ENCODE measurements around the gene SRSF8.
"Not testable (repeated sequence)": the region's sequence is repeated elsewhere in the genome, so short reads cannot be mapped to it uniquely, and the experiment has no call there.

Gene SRSF8

DNA sequence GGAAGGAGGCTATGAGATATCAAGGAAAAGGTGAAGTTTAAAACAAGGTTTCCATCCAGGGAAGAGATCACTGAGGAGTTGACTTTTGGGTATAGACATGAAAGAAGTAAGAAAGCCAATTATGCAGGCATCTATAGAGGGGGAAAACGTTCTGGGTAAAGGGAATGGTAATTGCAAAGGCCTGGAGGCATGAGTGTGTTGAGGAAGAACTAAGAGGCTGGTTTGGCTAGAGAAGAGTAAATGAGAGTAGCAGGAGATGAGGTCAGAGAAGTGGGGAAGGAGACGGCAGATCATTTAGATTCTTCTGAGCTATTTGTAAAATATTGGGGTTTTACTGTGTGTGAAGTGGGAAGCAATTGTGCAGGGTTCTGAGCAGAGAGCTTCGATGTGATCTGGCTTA lies 30.5 kb downstream of the SRSF8 start:
- no peak for DNase-seq (ENCODE audit: low read depth)

DNA sequence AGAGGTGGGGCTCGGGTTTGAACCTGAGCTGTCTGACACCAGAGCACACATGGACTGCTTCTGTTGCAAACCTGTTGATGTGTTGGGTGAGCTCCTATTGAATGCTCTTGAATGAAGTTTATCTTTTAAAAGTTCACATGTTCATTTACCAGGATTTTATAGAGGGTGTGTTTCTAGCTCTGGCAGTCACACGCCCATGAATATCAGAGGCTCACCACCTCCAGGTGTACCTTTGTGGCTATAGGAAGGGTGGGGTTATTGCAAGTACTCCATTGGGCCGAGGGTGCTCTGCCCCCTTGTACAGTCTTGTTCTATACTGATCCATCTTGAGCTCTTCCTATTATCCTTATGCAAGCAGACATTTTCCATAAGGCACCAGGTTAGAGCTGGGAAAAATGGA lies 32.1 kb downstream of the SRSF8 start:
- no peak for DNase-seq (ENCODE audit: low read depth)

DNA sequence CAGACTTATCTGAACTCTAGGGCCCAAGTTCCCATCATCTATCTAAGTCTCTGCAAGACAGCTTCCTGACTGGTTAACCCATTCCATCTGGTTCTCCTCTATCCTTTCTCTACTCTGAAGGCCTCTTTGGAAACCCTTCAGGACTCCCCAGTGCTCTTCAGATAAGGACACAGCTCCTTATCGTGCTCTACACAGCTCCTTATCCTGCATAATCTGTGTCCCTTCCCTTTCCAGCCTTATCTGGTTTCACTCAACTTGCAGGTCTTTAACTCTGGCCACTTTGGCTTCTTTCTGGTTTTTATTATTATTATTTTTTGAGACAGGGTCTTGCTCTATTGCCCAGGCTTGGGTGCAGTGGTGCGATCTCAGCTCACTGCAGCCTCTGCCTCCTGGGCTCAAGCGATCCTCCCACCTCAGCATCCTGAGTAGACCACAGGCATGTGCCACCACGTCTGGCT lies 33.5 kb downstream of the SRSF8 start:
- no peak for DNase-seq (ENCODE audit: low read depth)

DNA sequence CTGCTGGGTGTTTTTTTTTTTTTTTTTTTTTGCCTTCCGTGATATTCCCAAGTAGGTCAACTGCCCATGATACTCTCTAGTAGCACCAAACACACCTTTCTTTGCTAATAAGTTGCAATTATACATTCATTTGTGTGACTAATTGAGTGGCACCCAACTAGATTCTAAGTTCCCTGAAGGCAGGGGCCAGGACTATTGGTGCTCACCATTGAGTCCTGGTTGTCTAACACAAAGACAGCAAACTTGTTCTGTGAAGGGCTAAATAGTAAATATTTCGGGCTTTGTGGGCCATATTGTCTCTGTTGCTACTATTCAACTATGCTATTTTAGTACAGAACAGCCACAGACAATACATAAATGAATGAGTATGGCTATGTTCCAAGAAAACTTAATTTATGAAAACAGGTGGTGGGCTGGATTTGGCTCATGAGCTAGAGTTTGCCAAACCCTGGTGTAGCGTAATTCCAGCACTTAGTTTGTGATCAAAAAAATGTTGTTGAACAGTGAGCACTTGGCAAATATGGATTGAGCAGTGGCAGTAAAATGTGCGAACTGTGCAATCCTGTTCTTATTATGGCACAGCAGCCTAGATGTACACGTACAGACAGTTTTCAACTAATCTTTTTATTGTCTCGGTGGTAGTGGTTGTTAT lies 34.3 kb downstream of the SRSF8 start:
- DNase-seq (ENCODE audit: low read depth), result no peak

DNA sequence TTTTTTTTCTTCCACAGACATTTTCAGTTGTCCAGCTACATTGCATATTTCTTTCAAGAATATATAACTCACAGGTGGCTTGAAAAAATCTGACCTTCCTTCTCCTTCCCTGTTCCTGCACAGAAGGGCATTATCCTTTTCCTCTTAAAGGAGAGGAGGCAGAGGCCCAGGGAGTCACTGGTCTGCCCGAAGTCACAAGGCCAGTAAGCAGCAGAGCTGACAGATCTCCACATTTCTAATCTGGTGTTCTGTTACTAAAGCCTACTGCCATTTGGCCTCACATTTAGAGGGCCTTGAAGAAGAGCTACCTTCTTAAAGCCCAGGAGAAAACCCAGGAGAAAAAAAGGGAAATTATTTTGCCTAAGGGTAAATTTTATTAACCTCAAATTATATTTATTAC lies 35.2 kb downstream of the SRSF8 start:
- DNase-seq (ENCODE audit: low read depth), result no peak

DNA sequence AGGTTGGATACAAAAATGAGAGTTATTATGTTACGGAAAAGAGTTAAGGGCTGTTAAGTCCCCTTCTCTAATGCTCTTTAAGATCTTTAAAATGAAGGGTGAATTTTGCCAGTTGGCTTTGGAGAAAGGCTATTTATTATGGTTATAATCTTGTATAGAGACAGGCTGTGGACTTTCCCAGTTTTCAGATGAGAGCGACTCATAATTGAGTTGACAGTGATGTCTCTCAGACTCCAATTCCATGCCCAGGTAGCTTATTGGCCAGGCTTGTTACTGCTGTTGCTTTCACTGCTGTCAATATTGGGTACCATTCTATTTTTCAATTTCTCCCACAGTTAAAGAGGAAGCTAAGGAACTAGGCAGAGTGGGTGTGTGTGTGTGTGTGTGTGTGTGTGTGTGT lies 36.0 kb downstream of the SRSF8 start:
- DNase-seq (ENCODE audit: low read depth), result no peak

DNA sequence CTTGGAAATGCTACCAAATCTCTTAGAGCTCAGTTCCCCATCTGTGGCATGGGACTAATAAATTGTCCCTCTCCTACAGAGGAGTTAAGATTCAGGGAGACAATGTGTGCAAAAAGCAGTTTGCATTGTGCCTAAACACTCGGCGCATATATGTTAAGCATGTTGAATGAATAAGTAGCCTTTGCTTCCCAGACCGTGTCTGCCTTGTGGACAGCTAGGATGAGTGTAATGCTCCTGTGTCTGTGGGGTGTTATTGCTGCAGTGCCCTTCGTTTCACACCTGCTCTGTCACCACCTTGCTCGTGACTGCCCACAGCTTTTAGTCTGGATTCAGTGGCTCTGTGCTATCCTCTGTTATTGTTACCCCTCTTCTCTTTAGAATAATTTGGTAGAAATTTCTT lies 37.0 kb downstream of the SRSF8 start:
- no peak for DNase-seq (ENCODE audit: low read depth)

DNA sequence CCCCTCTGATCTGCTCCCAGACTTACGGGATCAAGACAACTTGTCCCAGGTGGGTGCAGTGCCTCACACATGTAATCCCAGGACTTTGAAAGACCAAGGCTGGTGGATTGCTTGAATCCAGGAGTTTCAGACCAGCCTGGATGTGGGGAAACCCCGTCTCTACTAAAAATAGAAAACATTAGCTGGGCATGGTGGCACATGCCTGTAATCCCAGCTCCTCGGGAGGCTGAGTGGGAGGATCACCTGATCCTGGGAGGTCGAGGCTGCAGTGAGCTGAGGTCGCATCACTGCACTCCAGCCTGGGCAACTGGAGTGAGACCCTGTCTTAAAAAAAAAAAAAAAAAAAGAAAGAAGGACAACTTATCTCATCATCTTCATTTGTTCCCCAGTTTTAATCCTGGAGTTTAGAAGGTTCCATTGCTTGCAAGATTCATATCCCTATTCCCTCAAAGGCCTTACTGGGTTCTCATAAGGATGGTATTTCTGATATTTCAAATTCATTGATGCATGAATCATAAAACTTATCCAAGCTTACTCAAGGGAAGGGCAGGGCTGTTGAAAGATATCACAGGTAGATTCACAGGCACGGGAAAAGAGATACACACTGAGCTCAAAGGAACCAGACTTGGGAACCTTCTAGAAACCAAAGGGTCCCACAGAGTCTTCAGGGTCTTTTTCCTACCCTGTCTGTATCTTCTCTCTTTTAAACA lies 37.6 kb downstream of the SRSF8 start:
- DNase-seq (ENCODE audit: low read depth), result no peak

DNA sequence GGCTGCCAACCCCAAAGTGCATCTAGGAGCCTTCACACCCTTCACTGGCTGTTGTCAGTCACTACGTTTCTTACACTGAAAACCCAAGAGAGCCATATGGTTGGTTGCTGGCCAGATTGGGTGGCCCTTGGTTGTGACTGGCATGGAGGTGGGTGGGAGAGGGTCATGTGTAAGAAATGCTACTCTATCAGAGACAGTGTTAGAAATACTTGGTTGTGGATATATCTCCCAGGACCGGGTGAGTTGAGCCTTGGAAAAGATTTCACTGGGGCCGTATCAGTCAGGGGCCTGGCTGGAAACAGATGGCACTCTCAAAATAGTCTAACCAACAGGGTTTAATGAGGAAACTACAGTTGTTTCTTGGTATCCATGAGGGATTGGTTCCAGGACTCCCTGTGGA lies 38.1 kb downstream of the SRSF8 start:
- no peak for DNase-seq (ENCODE audit: low read depth)

DNA sequence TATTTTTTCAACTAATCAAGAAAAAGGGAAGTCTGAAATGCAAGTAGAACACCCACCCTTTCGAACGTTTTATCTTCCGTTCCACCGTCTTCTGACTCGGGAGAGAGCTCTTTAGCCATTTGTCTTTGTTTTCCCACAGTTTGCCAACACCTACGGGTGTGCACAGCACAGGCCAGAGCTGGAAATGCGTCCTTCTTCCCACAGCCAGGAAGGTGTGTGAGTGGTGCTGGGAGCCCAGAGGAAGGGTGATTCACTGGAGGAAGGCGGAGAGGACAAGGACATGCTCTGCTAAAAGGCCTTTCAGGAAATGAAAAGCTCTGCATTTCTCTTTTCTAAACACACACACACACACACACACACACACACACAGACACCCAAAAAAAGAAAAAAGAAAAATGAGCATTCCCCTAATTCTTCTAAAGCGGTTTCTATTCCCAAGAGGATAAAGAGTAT lies 41.5 kb downstream of the SRSF8 start:
- no peak for DNase-seq (ENCODE audit: low read depth)

DNA sequence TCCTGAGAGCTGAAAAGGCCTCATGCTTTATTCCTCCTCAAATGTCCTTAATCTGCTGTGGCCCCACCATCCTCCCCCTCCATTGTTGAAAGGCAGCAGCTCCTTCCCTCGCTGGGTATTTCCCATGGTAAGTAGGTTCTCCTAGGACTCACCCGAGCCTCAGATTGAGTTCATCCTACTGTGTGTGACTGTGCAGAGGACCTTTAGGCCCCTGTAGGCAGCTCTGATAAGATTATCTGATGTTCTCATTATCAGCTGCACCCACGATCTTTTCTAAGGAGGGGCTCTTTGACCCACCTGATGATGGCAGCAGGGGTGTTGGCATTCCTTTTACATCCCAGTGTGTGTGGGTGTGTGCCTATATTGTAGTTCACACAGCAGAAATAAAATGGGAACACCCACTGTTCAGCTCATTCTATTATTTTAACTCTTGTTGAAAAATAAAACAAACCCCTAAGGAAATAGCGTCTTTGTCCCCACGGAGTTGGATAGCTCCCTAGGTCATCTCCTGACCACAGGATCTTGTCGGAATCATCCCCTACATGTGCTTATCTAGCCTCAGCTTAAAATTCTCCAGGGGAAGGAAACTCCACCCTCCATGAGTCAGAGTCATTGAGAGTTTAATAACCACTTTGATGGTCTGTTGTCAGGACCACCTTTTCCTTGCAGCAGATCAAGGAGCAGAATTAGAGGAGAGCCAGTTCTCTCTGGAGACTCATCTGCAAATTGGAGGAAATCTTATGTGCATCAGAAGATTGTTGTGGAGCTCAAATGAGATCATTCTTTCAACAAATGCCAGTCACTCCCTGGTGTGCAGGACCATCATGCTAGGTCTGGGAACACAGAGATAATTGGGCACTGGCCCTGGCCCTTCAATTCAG lies 42.2 kb downstream of the SRSF8 start:
- DNase-seq (ENCODE audit: low read depth), result no peak

DNA sequence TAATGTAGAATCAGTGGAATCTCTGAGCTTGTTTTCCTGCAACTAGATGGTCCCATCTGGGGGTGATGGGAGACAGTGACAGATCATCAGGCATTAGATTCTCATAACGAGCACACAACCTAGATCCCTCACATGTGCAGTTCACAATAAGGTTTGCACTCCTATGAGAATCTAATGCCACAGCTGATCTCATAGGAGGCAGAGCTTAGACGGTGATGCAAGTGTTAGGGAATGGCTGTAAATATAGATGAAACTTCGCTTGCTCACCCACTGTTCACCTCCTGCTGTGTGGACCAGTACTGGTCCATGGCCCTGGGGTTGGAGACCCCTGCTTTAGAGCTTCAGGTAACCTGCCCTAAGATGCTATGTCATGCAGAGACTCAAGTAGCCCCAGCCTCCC lies 44.8 kb downstream of the SRSF8 start:
- not testable (repeated sequence) for DNase-seq (ENCODE audit: low read depth)

DNA sequence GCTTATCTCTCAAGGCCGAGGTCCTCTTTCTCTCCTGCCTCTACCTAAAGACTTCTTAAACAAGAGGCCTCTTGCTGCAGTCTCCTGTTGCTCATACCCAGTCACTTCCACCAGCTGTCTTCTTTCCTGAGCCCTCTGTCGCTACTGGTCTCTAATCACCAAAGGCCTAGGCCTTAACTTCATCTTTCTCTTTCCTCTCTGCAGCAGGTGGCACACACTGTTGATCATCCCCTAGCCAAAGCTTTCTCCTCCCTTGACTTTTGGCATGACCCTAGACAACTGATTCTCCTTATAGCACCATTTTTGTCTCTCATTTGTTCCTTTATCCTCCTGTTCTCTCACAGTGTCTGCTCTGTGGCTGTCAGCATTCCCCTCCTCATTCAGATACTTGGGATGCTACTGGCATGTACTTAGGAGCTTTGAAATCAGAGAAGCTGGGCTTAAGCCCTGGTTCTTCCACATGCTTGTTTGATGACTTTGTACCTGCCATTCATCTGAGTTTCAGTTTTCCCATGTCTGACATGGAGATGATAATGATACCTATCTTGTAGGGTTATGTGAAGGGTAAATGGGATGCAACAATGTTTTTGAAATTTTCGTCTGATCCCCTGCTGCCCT lies 45.3 kb downstream of the SRSF8 start:
- no peak for DNase-seq (ENCODE audit: low read depth)

DNA sequence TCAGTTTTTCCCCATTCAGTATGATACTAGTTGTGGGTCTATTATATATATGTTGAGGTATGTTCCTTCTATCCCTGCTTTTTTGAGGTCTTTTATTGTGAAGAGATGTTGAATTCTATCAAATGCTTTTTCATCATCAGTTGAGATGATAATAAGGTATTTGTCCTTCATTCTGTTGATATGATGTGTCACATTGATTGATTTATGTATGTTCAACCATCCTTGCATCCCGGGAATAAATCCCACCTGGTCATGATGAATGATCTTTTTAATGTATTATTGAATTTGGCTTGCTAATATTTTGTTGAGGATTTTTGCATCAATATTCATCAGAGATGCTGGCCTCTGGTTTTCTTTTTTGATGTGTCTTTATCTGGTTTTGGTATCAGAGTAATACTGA lies 48.9 kb downstream of the SRSF8 start:
- no peak for DNase-seq (ENCODE audit: low read depth)

DNA sequence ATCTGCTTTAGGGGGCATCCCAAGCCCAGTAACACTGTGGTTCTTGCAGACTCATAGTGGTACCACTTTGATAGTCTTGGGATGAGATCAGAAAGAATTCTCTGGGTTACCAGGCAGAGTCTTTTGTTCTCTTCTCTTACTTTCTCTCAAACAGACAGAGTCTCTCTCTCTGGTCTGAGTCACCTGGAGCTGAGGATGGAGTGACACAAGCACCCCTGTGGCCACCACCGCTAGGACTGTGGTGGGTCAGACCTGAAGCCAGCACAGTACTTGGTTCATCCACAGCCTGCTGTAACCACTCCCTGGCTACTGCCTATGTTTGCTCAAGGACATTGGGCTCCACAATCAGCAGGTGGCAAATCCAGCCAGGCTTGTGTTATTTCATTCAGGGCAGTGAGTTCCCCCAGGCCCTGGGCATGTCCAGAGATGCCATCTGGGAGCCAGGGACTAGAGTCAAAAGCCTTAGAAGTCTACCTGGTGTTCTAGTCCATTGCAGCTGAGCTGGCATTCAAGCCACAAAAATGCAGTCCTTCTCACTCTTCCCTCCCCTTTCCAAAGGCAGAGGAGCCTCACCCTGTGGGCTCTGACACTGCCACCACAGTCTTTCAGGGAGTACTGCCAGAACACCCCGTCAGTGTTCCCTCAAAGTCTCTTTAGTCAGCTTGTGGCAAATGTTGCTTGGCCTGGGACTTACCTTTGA lies 52.8 kb downstream of the SRSF8 start:
- DNase-seq (ENCODE audit: low read depth), result no peak
